ENCODE measurements around the gene KPRP. TPM values are rescaled to one million over a fixed set of nuclear protein-coding genes. Genes with fewer than 3 reads are reported as not detected.

The KPRP gene
- total RNA-seq, 2 donors from 2014 or later = 0.57 TPM; not detected in 1

DNA sequence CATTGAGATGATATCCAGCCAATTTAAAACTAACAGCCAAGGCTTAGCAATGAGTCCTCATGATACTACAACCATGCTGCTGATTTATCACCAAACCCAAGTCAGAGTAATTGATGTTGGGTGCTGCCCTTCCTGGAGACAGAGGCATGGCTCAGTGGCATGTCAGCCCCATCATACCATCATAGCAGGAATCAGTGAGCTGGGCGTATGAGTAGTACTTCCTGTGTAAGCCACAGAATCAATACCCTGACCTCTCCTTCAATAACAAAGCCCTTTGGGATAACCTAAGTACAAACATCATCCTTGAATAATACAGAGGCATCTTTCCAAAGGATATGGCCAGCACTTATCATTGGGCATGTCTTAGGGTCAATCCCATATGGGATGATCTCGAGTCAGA, 25.3 kb downstream of the KPRP start:
- DNase-seq (ENCODE audit: low spot score) = no peak
- intact Hi-C loops (cut with DNase I) = no loop called here
- 73% methylated on average over 2 of the region's 2 CpGs for WGBS
- Histone ChIP-seq H3K36me3 (no peaks in the 10 kb centered on the region), H3K4me1 (replicated peaks) (no peaks in the 10 kb centered on the region), H3K27me3 (replicated peaks; ENCODE audit: insufficient read depth) (no peaks in the 10 kb centered on the region), H3K9me3 (no peaks in the 10 kb centered on the region), H3K27ac (no peak overlapping the region), H3K4me3 (no peak overlapping the region)
- TF ChIP-seq POLR2AphosphoS5 (IDR thresholded peaks at IDR 0.05) (no peak), POLR2A (IDR thresholded peaks at IDR 0.05) (no peak)
- TF ChIP-seq, protein P1, sequence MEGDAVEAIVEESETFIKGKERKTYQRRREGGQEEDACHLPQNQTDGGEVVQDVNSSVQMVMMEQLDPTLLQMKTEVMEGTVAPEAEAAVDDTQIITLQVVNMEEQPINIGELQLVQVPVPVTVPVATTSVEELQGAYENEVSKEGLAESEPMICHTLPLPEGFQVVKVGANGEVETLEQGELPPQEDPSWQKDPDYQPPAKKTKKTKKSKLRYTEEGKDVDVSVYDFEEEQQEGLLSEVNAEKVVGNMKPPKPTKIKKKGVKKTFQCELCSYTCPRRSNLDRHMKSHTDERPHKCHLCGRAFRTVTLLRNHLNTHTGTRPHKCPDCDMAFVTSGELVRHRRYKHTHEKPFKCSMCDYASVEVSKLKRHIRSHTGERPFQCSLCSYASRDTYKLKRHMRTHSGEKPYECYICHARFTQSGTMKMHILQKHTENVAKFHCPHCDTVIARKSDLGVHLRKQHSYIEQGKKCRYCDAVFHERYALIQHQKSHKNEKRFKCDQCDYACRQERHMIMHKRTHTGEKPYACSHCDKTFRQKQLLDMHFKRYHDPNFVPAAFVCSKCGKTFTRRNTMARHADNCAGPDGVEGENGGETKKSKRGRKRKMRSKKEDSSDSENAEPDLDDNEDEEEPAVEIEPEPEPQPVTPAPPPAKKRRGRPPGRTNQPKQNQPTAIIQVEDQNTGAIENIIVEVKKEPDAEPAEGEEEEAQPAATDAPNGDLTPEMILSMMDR (IDR thresholded peaks at IDR 0.05) = no peak

DNA sequence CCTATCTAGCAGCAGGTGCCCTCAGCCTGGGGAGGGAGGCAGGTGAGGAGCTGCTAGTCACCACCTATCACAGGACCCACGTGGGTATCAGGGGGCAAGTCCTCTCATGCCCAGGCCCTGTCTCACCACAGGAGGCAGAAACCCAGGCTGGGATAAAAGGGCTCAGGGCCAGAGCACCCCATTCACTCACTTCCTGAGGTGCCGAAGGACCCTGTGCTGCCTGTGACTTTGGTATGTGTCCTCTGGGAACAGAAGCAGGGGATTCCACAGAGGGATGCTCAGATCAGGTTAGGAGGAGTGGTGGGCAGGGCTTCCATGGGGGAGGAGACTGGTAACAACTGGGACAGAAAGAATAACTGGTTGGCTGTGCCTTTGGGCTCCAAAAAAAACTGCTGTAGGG, 28.3 kb downstream of the KPRP start, which contains the start of gene LCE1E:
TSS of gene LCE1E (plus strand) at position 181 of the 400 bp plus-strand sequence. CDS start 1,043 bp downstream, outside the sequence.
- TF ChIP-seq, protein P1 (IDR thresholded peaks at IDR 0.05) = no peak
- TF ChIP-seq POLR2AphosphoS5 (IDR thresholded peaks at IDR 0.05) = no peak
- TF ChIP-seq POLR2A (IDR thresholded peaks at IDR 0.05) = no peak
- Histone ChIP-seq H3K4me1 (replicated peaks) (no peaks in the 10 kb centered on the region), H3K27ac (no peak within 1 kb of the TSS), H3K36me3 (no peaks in the 10 kb centered on the region), H3K9me3 (no peaks in the 10 kb centered on the region), H3K4me3 (no peak within 1 kb of the TSS), H3K27me3 (replicated peaks; ENCODE audit: insufficient read depth) (no peaks in the 10 kb centered on the region)
- intact Hi-C loops (cut with DNase I) = no loop called here
- no peak for DNase-seq (ENCODE audit: low spot score)
- 15% methylated on average over 2 of the region's 2 CpGs for WGBS

DNA sequence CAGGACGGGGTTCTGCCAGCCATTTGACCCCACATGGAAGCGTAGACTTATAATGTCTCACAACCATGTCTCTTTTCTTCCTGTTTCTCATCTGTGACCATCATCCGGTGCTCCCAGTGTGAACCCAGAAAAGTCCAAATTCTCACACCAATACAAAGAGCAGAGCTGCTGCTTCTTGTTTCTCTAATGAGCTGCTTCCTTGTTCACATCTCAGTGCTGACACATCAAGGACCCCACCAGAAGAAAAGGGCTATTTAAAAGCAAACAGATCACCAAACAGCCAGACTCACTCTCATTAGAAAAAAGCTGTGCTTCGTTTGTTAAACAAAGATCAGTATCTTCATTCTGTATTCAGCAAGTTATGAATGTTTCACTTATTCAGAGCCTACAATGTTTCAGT, 37.9 kb downstream of the KPRP start:
- Histone ChIP-seq H3K27ac (no peak overlapping the region), H3K36me3 (no peaks in the 10 kb centered on the region), H3K9me3 (no peaks in the 10 kb centered on the region), H3K4me1 (replicated peaks) (no peaks in the 10 kb centered on the region), H3K4me3 (no peak overlapping the region), H3K27me3 (replicated peaks; ENCODE audit: insufficient read depth) (no peaks in the 10 kb centered on the region)
- TF ChIP-seq POLR2A (IDR thresholded peaks at IDR 0.05) = no peak
- no peak for TF ChIP-seq POLR2AphosphoS5 (IDR thresholded peaks at IDR 0.05)
- TF ChIP-seq, protein P1 (IDR thresholded peaks at IDR 0.05) = no peak
- DNase-seq (ENCODE audit: low spot score) = no peak
- intact Hi-C loops (cut with DNase I) = no loop called here
- WGBS = 40% methylated on average over 4 of the region's 4 CpGs

DNA sequence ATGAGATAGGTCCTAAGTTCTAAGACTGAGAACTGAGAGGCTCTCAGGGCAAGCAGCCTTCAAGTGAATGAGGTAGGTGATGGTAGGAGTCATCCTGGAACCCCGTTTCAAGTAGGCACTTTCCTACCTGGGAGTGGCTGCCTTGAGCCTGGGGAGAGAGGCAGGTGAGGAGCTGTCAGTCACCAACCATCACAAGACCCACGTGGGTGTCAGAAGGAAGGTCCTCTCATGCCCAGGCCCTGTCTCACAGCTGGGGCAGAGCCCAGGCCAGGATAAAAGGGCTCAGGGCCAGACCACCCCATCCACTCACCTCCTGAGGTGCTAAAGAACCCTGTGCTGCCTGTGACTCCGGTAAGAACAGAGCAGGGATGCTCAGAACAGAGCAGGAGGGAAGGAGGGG, 38.6 kb downstream of the KPRP start, which contains the start of gene LCE1D:
TSS of gene LCE1D (plus strand) at position 301 of the 400 bp plus-strand sequence. CDS start 1,074 bp downstream, outside the sequence.
- no peak for DNase-seq (ENCODE audit: low spot score)

DNA sequence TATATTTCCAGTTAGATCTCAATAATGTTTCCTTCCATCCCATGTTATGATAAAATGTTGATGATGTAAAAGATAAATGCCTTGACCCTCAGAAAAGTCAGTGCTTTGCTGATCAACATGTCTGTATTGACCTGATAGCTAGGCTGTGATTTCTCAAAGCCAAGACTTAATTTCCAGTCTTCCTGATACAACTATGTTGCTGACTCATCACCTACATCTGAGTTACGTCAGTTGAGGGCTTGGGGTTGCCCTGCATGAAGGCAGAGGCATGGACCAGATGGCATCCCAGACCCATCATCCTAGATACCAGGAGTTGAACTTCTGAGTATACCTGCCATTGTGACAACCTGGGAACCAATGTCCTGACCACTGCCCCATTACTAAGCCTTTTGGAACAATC, 43.5 kb downstream of the KPRP start:
- TF ChIP-seq POLR2A (IDR thresholded peaks at IDR 0.05) (no peak), POLR2AphosphoS5 (IDR thresholded peaks at IDR 0.05) (no peak)
- TF ChIP-seq, protein P1 (IDR thresholded peaks at IDR 0.05) = no peak
- no peak for DNase-seq (ENCODE audit: low spot score)
- no peak overlapping the region for H3K27ac ChIP-seq
- no peaks in the 10 kb centered on the region for H3K36me3 ChIP-seq
- H3K9me3 ChIP-seq = no peaks in the 10 kb centered on the region
- no peaks in the 10 kb centered on the region for H3K4me1 ChIP-seq (replicated peaks)
- no peak overlapping the region for H3K4me3 ChIP-seq
- intact Hi-C loops (cut with DNase I) = no loop called here
- H3K27me3 ChIP-seq (replicated peaks; ENCODE audit: insufficient read depth) = no peaks in the 10 kb centered on the region
- 83% methylated on average over 1 of the region's 1 CpG for WGBS

More for the DNA sequence above, 38.6 kb downstream of the KPRP start, which contains the start of gene LCE1D:
- 60% methylated on average over 1 of the region's 3 CpGs for WGBS
- Histone ChIP-seq H3K4me3 (no peak within 1 kb of the TSS), H3K27ac (no peak within 1 kb of the TSS), H3K4me1 (replicated peaks) (no peaks in the 10 kb centered on the region), H3K27me3 (replicated peaks; ENCODE audit: insufficient read depth) (no peaks in the 10 kb centered on the region), H3K9me3 (no peaks in the 10 kb centered on the region), H3K36me3 (no peaks in the 10 kb centered on the region)
- intact Hi-C loops (cut with DNase I) = no loop called here
- TF ChIP-seq POLR2A (IDR thresholded peaks at IDR 0.05) = no peak
- TF ChIP-seq, protein P1 (IDR thresholded peaks at IDR 0.05) = no peak
- TF ChIP-seq POLR2AphosphoS5 (IDR thresholded peaks at IDR 0.05) = no peak

All from prostate gland (tissue), 2 donors.